Anterior cingulate cortex (tissue), 58 donors: ENCODE results near the gene ACKR3.

Experiments
- DNase-seq, 58 donors: peaks; one replicate each; lab custom pipeline; 2025; lab: John Stamatoyannopoulos, UW

The ACKR3 gene

GRCh38 chr2:236548179-236548921 is 21.3 kb upstream of the ACKR3 start:
- DNase-seq = no peak

- DNase-seq = no peak
Measured at GRCh38 chr2:236549165-236549564, 20.5 kb upstream of the ACKR3 start.

- DNase-seq = no peak
Measured at GRCh38 chr2:236550290-236550689, 19.3 kb upstream of the ACKR3 start.

- no peak for DNase-seq
Measured at GRCh38 chr2:236550701-236551465, 18.7 kb upstream of the ACKR3 start.

GRCh38 chr2:236551471-236552211 is 18.0 kb upstream of the ACKR3 start:
- DNase-seq = no peak

- no peak for DNase-seq
Measured at GRCh38 chr2:236552212-236552542, 17.4 kb upstream of the ACKR3 start.

- DNase-seq = no peak
Measured at GRCh38 chr2:236552581-236553363, 16.9 kb upstream of the ACKR3 start.

- no peak for DNase-seq
Measured at GRCh38 chr2:236553522-236553921, 16.1 kb upstream of the ACKR3 start.

GRCh38 chr2:236554629-236555282 is 14.9 kb upstream of the ACKR3 start:
- no peak for DNase-seq

GRCh38 chr2:236555481-236555880 is 14.1 kb upstream of the ACKR3 start:
- DNase-seq = no peak

GRCh38 chr2:236557306-236558030 is 12.2 kb upstream of the ACKR3 start:
- no peak for DNase-seq

- peak in 30 of 58 donors; percentile 13 to 78 (median 46) for DNase-seq
Measured at GRCh38 chr2:236558036-236558435, 11.6 kb upstream of the ACKR3 start.

GRCh38 chr2:236558993-236559978 is 10.3 kb upstream of the ACKR3 start:
- DNase-seq = no peak

GRCh38 chr2:236561874-236562273 is 7.8 kb upstream of the ACKR3 start:
- DNase-seq = no peak

GRCh38 chr2:236562434-236562833 is 7.2 kb upstream of the ACKR3 start:
- no peak for DNase-seq

- no peak for DNase-seq
Measured at GRCh38 chr2:236563953-236564352, 5.7 kb upstream of the ACKR3 start.

- no peak for DNase-seq
Measured at GRCh38 chr2:236565212-236565611, 4.4 kb upstream of the ACKR3 start.

GRCh38 chr2:236565879-236566402 is 3.7 kb upstream of the ACKR3 start:
- no peak for DNase-seq
